ENCODE data around the gene SMAD3. TPM values are rescaled to one million over a fixed set of nuclear protein-coding genes. Genes with fewer than 3 reads are reported as not detected.

SMAD3 gene
- polyA plus RNA-seq, 1 donor from 2014 or later, result 1.0 TPM

DNA sequence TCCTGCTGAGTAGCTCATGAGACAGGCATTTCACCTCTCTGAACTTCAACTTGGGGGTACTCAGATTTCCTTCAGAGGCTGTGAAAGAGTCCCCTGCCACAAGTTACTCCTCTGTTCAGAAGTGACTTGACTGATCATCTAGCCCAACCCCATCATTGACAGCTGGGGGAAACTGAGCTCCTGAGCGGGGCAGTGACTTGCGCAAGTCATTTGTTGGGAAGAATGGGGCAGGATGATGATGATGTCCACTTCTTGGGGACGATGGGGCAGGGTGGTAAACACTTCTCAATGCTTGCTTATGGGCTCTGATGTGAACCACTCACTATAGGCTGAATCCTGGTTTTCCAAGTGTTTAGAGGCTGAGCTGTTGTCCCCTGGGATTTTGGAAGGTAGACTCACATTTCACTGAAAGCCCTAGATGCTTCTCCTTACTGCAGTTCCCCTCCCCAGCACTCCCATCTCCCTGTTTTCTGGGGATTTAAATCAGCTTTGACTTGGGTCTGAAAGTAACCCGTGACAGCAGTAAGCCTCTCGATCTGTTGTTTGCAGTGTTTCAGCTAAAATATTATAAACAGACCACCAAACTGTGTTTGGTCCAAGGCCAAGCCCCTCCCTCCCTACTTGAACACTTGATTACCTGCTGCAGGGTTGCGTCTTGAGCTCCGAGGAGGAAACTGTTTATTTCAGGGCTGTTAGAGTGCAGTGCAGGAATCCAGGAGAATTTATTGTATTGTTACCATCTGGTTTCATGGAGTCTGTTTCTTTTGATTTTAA is 25.1 kb downstream of the SMAD3 start:
- Histone ChIP-seq H3K4me2 (ENCODE audit: low read length) (no peak overlapping the region), H3K79me2 (replicated peaks; ENCODE audit: insufficient read depth, low read length) (peaks cover 8% of the 10 kb centered on the region), H2AFZ (ENCODE audit: low read depth, low read length) (no peak overlapping the region), H3K9me2 (ENCODE audit: insufficient read depth, low read length) (no peaks in the 10 kb centered on the region), H3K27me3 (ENCODE audit: insufficient read depth, low read depth, low read length) (no peaks in the 10 kb centered on the region), H3K4me3 (ENCODE audit: low read length) (no peak overlapping the region), H3K9ac (ENCODE audit: low read length) (no peak overlapping the region), H3F3A (ENCODE audit: insufficient read depth, low read length, poor library complexity, severe bottlenecking) (no peaks in the 10 kb centered on the region), H3K36me3 (ENCODE audit: insufficient read depth, low read length) (no peaks in the 10 kb centered on the region), H3K9me3 (ENCODE audit: low read length) (no peaks in the 10 kb centered on the region), H3K27ac (ENCODE audit: low read length) (no peak overlapping the region), H4K20me1 (ENCODE audit: insufficient read depth) (no peaks in the 10 kb centered on the region)
- TF ChIP-seq SMC3 (conservative IDR thresholded peaks at IDR 0.05; ENCODE audit: poor library complexity), result no peak
- TF ChIP-seq, protein P1, sequence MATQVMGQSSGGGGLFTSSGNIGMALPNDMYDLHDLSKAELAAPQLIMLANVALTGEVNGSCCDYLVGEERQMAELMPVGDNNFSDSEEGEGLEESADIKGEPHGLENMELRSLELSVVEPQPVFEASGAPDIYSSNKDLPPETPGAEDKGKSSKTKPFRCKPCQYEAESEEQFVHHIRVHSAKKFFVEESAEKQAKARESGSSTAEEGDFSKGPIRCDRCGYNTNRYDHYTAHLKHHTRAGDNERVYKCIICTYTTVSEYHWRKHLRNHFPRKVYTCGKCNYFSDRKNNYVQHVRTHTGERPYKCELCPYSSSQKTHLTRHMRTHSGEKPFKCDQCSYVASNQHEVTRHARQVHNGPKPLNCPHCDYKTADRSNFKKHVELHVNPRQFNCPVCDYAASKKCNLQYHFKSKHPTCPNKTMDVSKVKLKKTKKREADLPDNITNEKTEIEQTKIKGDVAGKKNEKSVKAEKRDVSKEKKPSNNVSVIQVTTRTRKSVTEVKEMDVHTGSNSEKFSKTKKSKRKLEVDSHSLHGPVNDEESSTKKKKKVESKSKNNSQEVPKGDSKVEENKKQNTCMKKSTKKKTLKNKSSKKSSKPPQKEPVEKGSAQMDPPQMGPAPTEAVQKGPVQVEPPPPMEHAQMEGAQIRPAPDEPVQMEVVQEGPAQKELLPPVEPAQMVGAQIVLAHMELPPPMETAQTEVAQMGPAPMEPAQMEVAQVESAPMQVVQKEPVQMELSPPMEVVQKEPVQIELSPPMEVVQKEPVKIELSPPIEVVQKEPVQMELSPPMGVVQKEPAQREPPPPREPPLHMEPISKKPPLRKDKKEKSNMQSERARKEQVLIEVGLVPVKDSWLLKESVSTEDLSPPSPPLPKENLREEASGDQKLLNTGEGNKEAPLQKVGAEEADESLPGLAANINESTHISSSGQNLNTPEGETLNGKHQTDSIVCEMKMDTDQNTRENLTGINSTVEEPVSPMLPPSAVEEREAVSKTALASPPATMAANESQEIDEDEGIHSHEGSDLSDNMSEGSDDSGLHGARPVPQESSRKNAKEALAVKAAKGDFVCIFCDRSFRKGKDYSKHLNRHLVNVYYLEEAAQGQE (IDR thresholded peaks at IDR 0.05; ENCODE audit: borderline replicate concordance), result no peak
- TF ChIP-seq POLR2AphosphoS5 (IDR thresholded peaks at IDR 0.05), result no peak
- TF ChIP-seq EZH2 (IDR thresholded peaks at IDR 0.05; ENCODE audit: borderline replicate concordance, insufficient read depth, low read length, poor library complexity, severe bottlenecking), result no peak
- TF ChIP-seq MXI1 (conservative IDR thresholded peaks at IDR 0.05; ENCODE audit: poor library complexity, severe bottlenecking), result no peak
- TF ChIP-seq EP300 (conservative IDR thresholded peaks at IDR 0.05; ENCODE audit: poor library complexity, severe bottlenecking), result no peak
- TF ChIP-seq TAF1 (IDR thresholded peaks at IDR 0.05; ENCODE audit: low read depth), result no peak
- no peak for TF ChIP-seq RAD21 (conservative IDR thresholded peaks at IDR 0.05)
- TF ChIP-seq CTCF (IDR thresholded peaks at IDR 0.05; ENCODE audit: poor library complexity, severe bottlenecking), result no peak

DNA sequence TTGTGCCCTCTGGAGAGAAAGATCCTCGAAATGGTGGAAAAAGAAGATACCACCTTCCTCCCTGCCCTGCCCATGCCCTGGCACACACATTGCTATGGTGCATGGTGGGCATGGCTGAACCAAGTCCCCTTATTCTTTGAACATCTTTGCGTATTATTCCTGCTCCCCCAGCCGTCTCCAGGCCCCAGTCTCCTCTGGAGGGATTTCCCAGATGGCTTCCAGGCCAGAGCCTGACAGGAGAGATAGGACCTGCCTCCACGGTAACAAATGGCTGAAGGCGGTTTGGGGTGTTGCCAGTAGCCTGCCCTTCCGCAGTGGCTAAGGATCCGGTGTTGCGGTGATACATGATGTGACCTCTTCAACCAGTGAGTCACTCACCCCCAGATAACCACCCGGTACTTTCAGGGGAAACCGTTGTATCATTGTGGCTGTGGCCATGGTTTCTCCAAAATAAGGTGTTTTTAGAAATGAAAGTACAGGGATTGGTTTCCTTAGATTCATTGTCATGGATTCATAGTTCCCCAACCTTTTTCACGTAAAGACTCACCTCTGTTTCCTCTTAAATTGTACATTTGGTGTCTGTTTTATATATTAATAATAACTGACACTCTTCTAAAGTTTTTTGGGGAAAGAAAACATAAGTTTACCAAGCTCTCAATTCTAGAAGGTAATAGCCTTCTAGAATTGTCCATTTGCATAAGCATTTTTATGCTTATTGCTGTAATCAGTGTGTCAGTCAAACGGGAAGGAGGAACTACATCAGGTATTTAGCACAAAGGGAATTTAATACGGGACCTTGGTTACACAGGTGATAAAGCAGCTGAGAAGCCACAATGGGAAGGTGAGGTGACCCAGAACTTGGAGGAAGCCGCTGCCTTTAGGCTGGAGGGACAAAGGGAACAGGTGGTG is 25.9 kb downstream of the SMAD3 start:
- TF ChIP-seq MXI1 (conservative IDR thresholded peaks at IDR 0.05; ENCODE audit: poor library complexity, severe bottlenecking), result no peak
- no peak for TF ChIP-seq CTCF (IDR thresholded peaks at IDR 0.05; ENCODE audit: poor library complexity, severe bottlenecking)
- TF ChIP-seq SMC3 (conservative IDR thresholded peaks at IDR 0.05; ENCODE audit: poor library complexity), result no peak
- TF ChIP-seq, protein P1 (IDR thresholded peaks at IDR 0.05; ENCODE audit: borderline replicate concordance), result no peak
- TF ChIP-seq POLR2AphosphoS5 (IDR thresholded peaks at IDR 0.05), result no peak
- no peak for TF ChIP-seq TAF1 (IDR thresholded peaks at IDR 0.05; ENCODE audit: low read depth)
- TF ChIP-seq EZH2 (IDR thresholded peaks at IDR 0.05; ENCODE audit: borderline replicate concordance, insufficient read depth, low read length, poor library complexity, severe bottlenecking), result no peak
- no peak for TF ChIP-seq EP300 (conservative IDR thresholded peaks at IDR 0.05; ENCODE audit: poor library complexity, severe bottlenecking)
- no peak for TF ChIP-seq RAD21 (conservative IDR thresholded peaks at IDR 0.05)
- no peaks in the 10 kb centered on the region for H3K27me3 ChIP-seq (ENCODE audit: insufficient read depth, low read depth, low read length)
- H3K27ac ChIP-seq (ENCODE audit: low read length), result no peak overlapping the region
- H3K36me3 ChIP-seq (ENCODE audit: insufficient read depth, low read length), result no peaks in the 10 kb centered on the region
- no peak overlapping the region for H3K4me2 ChIP-seq (ENCODE audit: low read length)
- no peak overlapping the region for H3K4me3 ChIP-seq (ENCODE audit: low read length)
- no peak overlapping the region for H3K9ac ChIP-seq (ENCODE audit: low read length)
- peaks cover 8% of the 10 kb centered on the region for H3K79me2 ChIP-seq (replicated peaks; ENCODE audit: insufficient read depth, low read length)
- H3K9me3 ChIP-seq (ENCODE audit: low read length), result no peaks in the 10 kb centered on the region
- H4K20me1 ChIP-seq (ENCODE audit: insufficient read depth), result no peaks in the 10 kb centered on the region
- no peak overlapping the region for H2AFZ ChIP-seq (ENCODE audit: low read depth, low read length)
- H3K9me2 ChIP-seq (ENCODE audit: insufficient read depth, low read length), result no peaks in the 10 kb centered on the region
- H3F3A ChIP-seq (ENCODE audit: insufficient read depth, low read length, poor library complexity, severe bottlenecking), result no peaks in the 10 kb centered on the region

All from neural cell (in vitro differentiated cells).